PC-3 (cell line): ENCODE data around the gene SLC16A9.
"Not testable (repeated sequence)": the region's sequence is repeated elsewhere in the genome, so short reads cannot be mapped to it uniquely, and the experiment has no call there.

Source experiments
- CTCF ChIP-seq: fragments of 300-600 bp; sonication (generic); conservative IDR thresholded peaks from 2 replicates; pipeline ENCODE4 v1.5.1; 2017; ENCODE audit warnings: antibody characterized with exemption, low read depth, mild to moderate bottlenecking, low read length
- EZH2 ChIP-seq: fragments of 300-600 bp; sonication (generic); IDR thresholded peaks from one replicate; pipeline ENCODE4 v1.6.1; 2017; ENCODE audit warnings: antibody characterized with exemption, mild to moderate bottlenecking, low read length; ENCODE audit not compliant: unreplicated experiment
- EZH2phosphoT487 ChIP-seq: fragments of 300-600 bp; sonication (generic); IDR thresholded peaks from 2 replicates; pipeline ENCODE4 v1.6.1; 2018; ENCODE audit warnings: mild to moderate bottlenecking, antibody characterized with exemption, low read length, borderline replicate concordance

DNA sequence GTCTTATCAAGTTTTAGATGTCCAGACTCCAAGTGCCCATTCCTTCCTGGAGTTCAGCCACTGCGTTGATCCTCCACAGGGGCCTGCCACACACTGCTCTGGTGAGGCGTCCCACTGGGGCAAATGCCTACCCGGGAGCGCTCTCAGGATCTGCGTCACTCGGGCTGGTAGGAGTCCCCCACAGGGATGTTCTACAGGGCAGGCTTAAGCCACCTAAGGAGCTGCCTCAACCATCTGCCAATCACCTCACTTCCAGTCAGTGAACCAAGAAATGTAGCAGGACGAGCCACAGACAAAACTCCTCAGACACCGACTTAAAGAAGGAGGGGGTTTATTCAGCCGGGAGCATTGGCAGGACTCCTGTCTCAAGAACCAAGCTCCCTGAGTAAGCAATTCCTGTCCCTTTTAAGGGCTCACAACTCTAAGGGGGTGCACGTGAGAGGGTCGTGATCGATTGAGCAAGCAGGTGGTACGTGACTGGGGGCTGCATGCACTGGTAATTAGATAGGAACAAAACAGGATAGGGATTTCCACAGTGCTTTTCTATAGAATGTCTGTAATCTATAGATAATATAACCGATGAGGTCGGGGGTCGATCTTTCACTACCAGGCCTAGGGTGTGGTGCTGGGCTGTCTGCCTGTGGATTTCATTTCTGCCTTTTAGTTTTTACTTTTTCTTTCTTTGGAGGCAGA is 23.8 kb upstream of the SLC16A9 start:
- not testable (repeated sequence) for TF ChIP-seq CTCF, EZH2phosphoT487, EZH2
